Activated B cell treated with CpG ODN at 0.5 μM for 24 hours (primary cell): ENCODE measurements around the gene TEX53. TPM values are rescaled to one million over a fixed set of nuclear protein-coding genes. Genes with fewer than 3 reads are reported as not detected.

Source experiments
- ATAC-seq: fragments of 200-7000 bp; cut with Tn5 transposase; one replicate; pipeline ENCODE4 v1.10.0; 2021; ENCODE audit warnings: low read depth, mild to moderate bottlenecking, moderate library complexity
- CTCF ChIA-PET: fragments of 350-600 bp; sonication (Branson Sonifier 250); formaldehyde crosslinking; loops from one replicate; lab custom pipeline; 2021; ENCODE audit warnings: antibody characterized with exemption; lab: Charles Lee
- POLR2A ChIA-PET: fragments of 350-600 bp; sonication (Branson Sonifier 250); formaldehyde crosslinking; loops from one replicate; lab custom pipeline; 2021; ENCODE audit warnings: antibody characterized with exemption; lab: Charles Lee
- DNase-seq: peaks from one replicate; pipeline ENCODE4 v3.0.0; 2022
- H3K27ac Mint-ChIP-seq: one replicate; pipeline ENCODE4 v1.8.0; 2020; ENCODE audit warnings: mixed read lengths
- H3K27me3 Mint-ChIP-seq: one replicate; pipeline ENCODE4 v1.8.0; 2021; ENCODE audit warnings: mixed read lengths
- H3K36me3 Mint-ChIP-seq: one replicate; pipeline ENCODE4 v1.8.0; 2021; ENCODE audit warnings: low read depth, mixed read lengths
- H3K4me1 Mint-ChIP-seq: one replicate; pipeline ENCODE4 v1.8.0; 2021; ENCODE audit warnings: mixed read lengths
- H3K4me3 Mint-ChIP-seq: one replicate; pipeline ENCODE4 v1.8.0; 2020; ENCODE audit warnings: mild to moderate bottlenecking, mixed read lengths
- H3K9me3 Mint-ChIP-seq: one replicate; pipeline ENCODE4 v1.8.0; 2020; ENCODE audit warnings: mixed read lengths
- CTCF ChIP-seq: fragments of 200-600 bp; IDR thresholded peaks from one replicate; pipeline ENCODE4 v1.8.0; 2022; ENCODE audit warnings: antibody characterized with exemption, mild to moderate bottlenecking
- intact Hi-C: fragments of 100-400 bp; cut with micrococcal nuclease; formaldehyde crosslinking; loops from one replicate; pipeline ENCODE4 v1.15.1; 2024
- total RNA-seq: library from RNA; stranded (reverse); gene quantifications from 2 replicates; pipeline ENCODE4 v1.2.3, GENCODE V29; 2022

TEX53 gene
- total RNA-seq, 1 donor from 2014 or later, result not detected

DNA sequence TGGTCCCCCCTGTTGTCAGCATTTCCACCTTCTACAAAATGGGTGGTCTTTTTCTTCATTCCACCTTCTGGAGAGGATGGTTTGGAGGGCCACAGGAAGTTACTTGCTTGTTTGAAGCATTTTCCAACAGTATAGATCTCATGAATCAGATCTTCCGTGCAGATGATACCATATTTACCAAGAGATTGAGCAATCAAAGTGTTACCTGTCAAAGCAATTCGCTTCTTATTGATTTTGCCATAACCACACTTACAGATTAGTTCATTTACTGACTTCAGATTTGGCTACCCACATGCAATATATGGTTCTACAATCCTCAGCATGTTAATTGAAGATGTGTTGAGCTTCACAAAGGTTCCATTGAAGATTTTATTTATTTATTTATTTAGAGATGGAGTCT is 38.3 kb upstream of the TEX53 start:
- intact Hi-C loops, result loop anchor here (5.0 kb wide), 1 partner anchor 511 kb away; no protein-coding TSS in a partner anchor
- peaks cover 27% of the 10 kb centered on the region for H3K4me1 Mint-ChIP-seq
- POLR2A ChIA-PET, result interaction anchor here (0.7 kb wide), 2 partner anchors 225 to 266 kb away, joined by 5 to 9 read pairs; no protein-coding TSS in a partner anchor
- no peaks in the 10 kb centered on the region for H3K9me3 Mint-ChIP-seq
- DNase-seq (no peak), ATAC-seq (no peak)
- no peak overlapping the region for H3K4me3 Mint-ChIP-seq
- peaks cover 16% of the 10 kb centered on the region for H3K27me3 Mint-ChIP-seq
- CTCF ChIA-PET, result no interaction called here
- no peak overlapping the region for H3K27ac Mint-ChIP-seq
- TF ChIP-seq CTCF, result no peak
- no peaks in the 10 kb centered on the region for H3K36me3 Mint-ChIP-seq

DNA sequence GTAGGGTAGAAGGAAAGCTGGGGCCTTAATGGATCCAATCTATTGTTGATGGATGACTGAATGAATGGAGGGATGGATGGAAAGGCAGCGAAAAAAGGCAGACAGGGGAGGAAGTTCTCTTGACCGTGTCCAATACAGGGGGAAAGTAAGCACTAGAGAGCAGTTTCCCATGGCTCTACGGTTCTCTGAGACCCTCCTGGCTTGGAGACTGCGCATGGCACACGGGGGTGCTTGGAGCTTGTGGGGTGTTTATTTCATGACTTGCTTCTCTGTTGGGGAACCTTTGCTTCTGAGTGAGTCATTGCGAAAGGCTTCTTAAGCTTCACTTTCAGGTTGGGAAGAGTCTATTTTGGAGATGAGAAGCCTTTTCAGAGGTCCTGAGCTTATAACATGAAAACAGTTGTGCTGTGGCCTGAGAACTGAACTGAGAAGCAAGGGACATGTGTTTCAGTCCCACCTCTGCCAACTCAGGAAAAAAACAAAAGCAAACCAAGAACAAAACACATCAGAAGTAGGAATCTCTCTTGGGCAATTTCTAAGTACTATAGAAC is 37.2 kb upstream of the TEX53 start:
- H3K4me1 Mint-ChIP-seq, result peaks cover 30% of the 10 kb centered on the region
- no peaks in the 10 kb centered on the region for H3K36me3 Mint-ChIP-seq
- TF ChIP-seq CTCF, result no peak
- no peaks in the 10 kb centered on the region for H3K9me3 Mint-ChIP-seq
- ChIA-PET POLR2A (no interaction called here), CTCF (no interaction called here)
- no peak overlapping the region for H3K27ac Mint-ChIP-seq
- H3K27me3 Mint-ChIP-seq, result peaks cover 19% of the 10 kb centered on the region
- DNase-seq (no peak), ATAC-seq (no peak)
- intact Hi-C loops, result loop anchor here (5.0 kb wide), 1 partner anchor 513 kb away; no protein-coding TSS in a partner anchor
- no peak overlapping the region for H3K4me3 Mint-ChIP-seq

DNA sequence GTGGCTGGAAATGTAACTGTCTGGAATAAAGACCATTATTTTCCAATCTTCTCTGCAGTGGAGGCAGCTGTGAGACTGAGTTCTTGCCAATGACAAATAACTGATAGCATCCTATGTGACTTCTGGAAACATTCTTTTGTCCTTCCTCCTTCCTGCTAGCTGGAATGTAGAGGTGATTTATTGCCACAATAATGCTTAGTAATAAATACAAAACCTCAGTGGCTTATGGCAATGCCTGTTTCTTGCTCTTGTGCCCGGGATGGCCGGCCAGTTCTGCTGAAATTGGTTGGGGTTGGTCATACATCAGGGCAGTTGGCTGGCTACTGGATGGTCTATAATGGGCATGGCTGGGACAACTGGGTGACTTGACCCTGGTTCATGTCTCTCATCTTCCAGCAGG is 36.5 kb upstream of the TEX53 start:
- ATAC-seq, result no peak
- Mint-ChIP-seq H3K4me3 (no peak overlapping the region), H3K36me3 (no peaks in the 10 kb centered on the region), H3K27me3 (peaks cover 19% of the 10 kb centered on the region), H3K9me3 (no peaks in the 10 kb centered on the region), H3K27ac (no peak overlapping the region), H3K4me1 (peaks cover 30% of the 10 kb centered on the region)
- CTCF ChIA-PET, result no interaction called here
- TF ChIP-seq CTCF, result no peak
- intact Hi-C loops, result no loop called here
- POLR2A ChIA-PET, result no interaction called here
- DNase-seq, result no peak

DNA sequence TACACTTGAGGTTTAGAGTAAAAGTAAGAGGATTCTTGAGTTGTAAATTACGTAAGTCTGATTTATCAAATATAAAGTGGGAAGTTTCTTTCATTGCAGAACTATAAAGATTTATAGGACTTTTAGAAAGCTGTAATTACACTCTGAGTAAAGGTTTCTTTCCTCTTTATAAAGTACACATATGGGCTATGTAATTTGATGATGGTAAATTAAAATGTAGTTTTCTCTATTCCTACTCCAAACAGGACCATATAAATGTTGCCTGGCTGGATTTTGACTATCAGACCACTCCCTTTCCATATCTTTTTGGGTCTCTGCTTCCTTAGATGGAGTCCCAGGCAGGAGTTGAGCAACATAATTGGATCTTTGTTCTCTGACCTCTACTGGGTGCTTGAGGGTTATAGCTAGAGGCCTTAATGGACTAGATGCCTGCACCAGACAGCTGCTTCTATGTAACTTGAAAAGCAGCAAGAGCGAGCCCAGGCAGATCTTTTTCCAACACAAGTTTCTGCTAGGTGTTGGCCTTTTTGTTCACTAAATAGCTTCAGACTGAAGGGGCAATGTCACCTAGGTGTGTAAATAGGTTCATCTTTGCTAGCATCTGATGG is 35.7 kb upstream of the TEX53 start:
- ChIA-PET CTCF (no interaction called here), POLR2A (no interaction called here)
- Mint-ChIP-seq H3K36me3 (no peaks in the 10 kb centered on the region), H3K27me3 (peaks cover 19% of the 10 kb centered on the region), H3K27ac (no peak overlapping the region), H3K4me3 (no peak overlapping the region), H3K9me3 (no peaks in the 10 kb centered on the region), H3K4me1 (peaks cover 26% of the 10 kb centered on the region)
- ATAC-seq (no peak), DNase-seq (no peak)
- intact Hi-C loops, result no loop called here
- TF ChIP-seq CTCF, result no peak

DNA sequence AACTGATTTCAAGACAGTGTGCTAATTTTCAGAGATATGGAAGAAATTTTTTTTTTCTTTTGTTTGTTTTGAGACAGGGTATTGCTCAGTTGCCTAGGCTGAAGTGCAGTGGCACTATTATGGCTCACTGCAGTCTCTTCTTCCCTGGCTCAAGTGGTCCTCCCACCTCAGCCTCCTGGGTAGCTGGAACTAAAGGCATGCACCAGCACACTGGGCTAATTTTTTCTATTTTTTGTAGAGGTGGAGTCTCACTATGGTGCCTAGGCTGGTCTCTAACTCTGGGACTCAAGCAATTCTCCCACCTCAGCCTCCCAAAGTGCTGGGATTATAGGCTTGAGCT is 34.3 kb upstream of the TEX53 start:
- H3K27me3 Mint-ChIP-seq, result peaks cover 17% of the 10 kb centered on the region
- intact Hi-C loops, result loop anchor here (2.0 kb wide), 1 partner anchor 47 kb away; no protein-coding TSS in a partner anchor
- ChIA-PET POLR2A (interaction anchor here (1.1 kb wide), 2 partner anchors 41 to 103 kb away, joined by 3 read pairs; no protein-coding TSS in a partner anchor), CTCF (no interaction called here)
- H3K36me3 Mint-ChIP-seq, result no peaks in the 10 kb centered on the region
- DNase-seq (no peak), ATAC-seq (no peak)
- no peak overlapping the region for H3K27ac Mint-ChIP-seq
- H3K4me3 Mint-ChIP-seq, result no peak overlapping the region
- peaks cover 14% of the 10 kb centered on the region for H3K4me1 Mint-ChIP-seq
- no peaks in the 10 kb centered on the region for H3K9me3 Mint-ChIP-seq
- TF ChIP-seq CTCF, result no peak
